GM19372 (cell line): ENCODE measurements around the gene SASH3.

Experiments used
- ATAC-seq: cut with Tn5 transposase; IDR thresholded peaks from one replicate; pipeline ENCODE4 v1.9.1; 2021; ENCODE audit warnings: mild to moderate bottlenecking, low read depth, moderate library complexity; ENCODE audit not compliant: unreplicated experiment

Gene SASH3

DNA sequence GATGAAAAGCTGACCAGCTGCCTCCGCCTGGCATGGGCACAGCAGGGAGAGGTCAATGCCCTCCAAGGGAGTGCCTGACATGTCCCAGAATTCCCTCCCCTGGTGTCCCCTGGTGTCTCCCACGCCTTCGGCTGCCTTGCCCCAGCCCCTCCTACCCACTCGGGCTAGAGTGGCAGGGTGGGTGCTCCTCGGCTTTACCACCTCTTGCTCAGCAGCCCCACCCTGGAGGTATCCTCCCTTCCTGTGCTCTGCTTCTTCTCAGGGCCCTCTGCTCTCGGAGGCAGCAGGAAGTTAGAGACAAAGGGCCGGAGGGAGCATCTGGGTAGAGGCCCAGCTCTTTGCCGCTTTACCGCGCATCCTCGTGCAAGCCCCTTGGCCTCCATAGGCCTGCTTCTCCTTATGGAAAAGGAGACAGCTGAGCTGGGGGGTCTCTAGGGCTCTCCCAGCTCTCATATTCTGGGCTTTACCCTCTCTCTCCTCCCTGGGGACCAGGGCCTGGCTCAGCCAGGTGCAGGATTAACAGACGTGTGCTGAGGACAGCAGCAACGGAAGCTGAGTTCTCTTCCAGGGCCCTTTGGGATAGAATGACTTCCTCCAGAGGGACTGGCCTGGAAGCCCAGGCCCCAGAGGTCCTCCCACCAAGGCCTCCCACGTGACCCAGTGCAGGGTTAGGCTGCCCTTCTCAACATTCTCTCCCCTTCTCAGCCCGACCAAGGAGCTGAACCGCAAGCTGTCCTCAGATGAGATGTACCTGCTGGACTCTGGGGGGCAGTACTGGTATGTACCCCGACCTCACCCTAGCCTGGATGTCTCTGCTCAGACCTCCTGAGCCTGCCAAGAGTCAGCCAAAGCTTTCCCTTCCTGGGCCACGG, 23.7 kb upstream of the SASH3 start:
- ATAC-seq: no peak

DNA sequence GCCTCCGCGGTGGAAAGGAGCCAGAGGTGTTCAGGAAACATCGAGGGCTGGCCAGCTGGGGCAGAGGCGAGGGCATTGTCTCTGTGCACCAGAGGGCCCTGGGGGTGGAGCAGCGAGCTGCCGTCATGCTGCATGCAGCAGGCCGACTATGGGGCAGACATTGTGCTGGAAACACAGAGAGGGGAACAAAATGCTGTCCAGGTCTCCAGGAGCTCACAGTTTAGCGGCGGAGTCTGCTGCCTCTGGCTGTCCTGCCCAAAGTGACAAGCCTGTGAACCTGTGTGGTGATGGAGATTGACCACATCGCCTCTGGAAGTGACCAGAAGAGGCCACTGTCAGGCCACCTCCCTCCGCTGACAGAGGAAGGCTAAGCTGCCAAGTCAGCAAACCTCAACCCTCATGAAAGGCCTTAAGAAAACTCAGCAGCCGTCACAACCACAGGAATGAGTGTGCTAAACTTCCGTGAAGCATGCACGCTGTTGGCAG, 20.1 kb upstream of the SASH3 start:
- ATAC-seq: no peak

GRCh38 chrX:129760155-129760554, 19.6 kb upstream of the SASH3 start:
- ATAC-seq: no peak

DNA sequence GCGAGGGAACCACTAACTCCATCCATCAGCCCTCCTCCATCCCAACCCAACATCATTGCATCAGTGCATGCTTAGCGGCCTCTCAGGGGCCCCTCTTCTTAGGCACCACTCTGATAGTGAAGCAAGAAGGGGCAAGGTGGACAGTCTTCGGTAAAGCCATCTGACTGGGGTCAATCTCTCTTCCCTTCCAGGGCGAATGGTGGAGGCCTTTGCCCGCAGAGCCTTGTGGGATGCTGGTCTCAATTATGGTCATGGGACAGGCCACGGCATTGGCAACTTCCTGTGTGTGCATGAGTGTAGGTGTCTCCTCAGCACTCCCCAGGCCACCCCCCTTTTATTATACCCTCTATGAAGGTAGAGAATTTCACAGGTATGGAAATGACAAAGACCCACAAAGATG, 18.8 kb upstream of the SASH3 start:
- no peak for ATAC-seq

GRCh38 chrX:129761596-129761995, 18.2 kb upstream of the SASH3 start:
- ATAC-seq: no peak

- ATAC-seq: no peak
Measured at GRCh38 chrX:129762448-129762847, 17.3 kb upstream of the SASH3 start.

GRCh38 chrX:129763666-129764065, 16.1 kb upstream of the SASH3 start:
- no peak for ATAC-seq

DNA sequence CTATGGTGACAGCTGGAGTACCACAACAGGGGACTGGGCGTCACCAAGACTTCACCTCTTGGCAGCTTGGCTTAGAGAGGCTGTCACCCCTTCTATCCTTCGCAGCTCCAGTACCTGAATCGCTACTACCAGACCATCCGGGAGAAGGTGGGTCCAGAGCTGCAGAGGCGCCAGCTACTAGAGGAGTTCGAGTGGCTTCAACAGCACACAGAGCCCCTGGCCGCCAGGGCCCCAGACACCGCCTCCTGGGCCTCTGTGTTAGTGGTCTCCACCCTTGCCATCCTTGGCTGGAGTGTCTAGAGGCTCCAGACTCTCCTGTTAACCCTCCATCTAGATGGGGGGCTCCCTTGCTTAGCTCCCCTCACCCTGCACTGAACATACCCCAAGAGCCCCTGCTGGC, 11.6 kb upstream of the SASH3 start:
- ATAC-seq: no peak

- no peak for ATAC-seq
Measured at GRCh38 chrX:129768586-129769466, 10.9 kb upstream of the SASH3 start.

GRCh38 chrX:129769467-129770154, 10.1 kb upstream of the SASH3 start:
- peak; percentile 59 for ATAC-seq

GRCh38 chrX:129771266-129771995, 8.3 kb upstream of the SASH3 start:
- no peak for ATAC-seq

DNA sequence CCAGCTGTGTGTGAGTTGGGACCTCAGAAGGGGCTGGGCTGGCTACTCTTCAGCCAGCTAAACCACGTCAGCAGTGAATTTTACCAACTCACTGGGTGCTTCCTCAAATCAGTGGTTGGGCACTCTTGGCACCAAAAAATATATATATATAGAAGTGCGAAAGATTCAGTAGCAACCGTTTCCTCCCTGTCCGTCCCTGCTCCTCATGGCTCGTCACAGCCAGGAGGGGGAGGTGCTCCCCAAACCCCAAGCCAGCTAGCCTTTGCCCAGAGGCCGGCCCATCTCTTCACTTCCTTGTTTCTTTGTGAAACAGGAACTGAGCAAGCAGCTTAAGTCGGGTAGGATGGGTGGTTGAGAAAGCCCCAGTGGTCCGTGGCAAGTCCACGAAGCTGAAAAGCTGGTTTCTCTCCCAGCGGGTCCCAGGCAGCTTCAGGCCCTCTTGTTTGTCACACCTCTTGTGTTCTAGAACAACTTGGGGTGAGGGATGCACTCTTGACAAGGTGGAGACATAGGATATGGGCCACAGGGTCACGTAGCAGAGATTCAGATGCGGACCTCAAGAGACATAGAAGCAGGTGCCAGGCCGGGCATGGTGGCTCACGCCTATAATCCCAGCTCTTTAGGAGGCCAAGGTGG, 6.8 kb upstream of the SASH3 start:
- peak; percentile 51 for ATAC-seq

DNA sequence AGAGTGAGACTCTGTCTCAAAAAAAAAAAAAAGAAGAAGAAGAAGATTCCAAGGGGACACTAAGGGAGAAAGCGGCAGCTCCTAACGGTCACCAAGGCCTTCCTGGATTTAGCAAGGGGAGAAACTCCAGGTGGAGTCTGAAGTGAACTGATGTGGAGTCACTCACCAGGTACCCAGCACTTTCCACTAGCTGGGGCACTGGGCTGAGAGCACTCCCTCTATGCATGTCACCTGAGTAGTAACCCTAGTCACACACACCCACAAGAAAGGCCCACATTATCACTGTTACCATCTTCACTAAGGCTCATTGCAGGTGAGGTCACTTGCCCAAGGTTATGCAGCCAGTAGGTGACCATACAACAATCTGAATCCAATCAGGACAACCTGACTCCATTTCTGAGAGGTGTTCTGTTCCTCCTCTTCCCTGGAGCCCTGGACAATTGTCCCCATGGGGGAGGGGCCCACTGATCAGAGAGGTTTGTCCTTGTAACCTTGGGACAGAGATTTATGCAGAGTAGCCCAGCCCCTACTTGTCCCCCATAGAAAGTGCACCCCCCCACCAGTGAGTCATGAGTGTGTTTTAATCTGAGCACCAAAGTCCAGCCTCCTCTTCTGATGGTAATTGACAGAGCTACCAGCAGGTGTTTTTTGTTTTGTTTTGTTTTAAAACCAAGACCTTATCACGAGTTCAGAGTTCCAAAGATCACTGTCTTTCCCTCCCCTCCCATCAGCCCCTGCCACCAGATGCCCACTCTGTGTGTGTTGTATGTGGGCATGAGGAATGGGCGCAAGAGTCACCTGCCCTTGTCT, 5.9 kb upstream of the SASH3 start:
- no peak for ATAC-seq

DNA sequence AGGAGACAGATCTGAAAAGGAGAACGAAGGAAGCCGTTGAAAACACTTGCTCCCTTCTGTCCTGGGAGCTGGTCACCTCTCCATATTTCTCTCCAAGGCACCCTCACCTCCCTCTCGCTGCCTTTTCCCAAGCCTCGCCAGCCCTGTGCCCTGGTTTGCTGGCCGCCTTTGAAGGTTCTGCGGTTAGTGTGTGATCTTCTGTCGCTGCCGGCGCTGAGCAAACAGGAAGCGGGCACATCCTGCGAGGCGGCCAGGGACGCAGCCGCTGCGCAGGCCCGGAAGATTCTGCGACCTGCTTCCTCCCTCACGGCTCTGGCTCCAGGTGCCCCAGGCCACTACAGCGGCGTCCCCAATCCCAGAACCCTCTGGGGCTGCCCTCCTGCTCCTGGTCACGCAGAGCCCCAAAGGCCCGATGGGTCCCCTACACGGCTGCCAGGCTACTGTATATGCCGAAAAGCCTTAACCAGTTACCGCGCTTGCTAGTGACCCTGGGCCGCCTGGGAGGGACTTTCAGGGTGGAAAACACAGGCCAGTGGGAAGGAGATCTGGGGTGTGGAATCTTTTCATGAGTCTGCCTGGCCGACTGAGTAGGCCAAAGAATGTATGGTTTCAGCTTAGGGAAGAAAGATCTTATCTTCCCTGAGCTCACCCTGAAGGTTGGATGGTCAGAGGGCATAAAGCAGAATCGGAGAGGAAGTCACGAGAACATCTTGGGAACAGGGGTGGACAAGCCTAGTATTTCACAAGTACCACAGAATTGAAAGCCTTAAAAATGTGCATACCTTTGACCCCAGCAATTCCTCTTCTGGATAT, 2.3 kb upstream of the SASH3 start:
- peak; percentile 28 for ATAC-seq

- no peak for ATAC-seq
Measured at GRCh38 chrX:129779086-129779672, 570 bp upstream of the SASH3 start.

- no peak for ATAC-seq
Measured at GRCh38 chrX:129780441-129781105, 824 bp downstream of the SASH3 start.

GRCh38 chrX:129781134-129781672, 1.5 kb downstream of the SASH3 start:
- ATAC-seq: peak; percentile 57
